Mammary epithelial cell (primary cell): ENCODE results near the gene SPATA3.

Source experiments
- EZH2 ChIP-seq: IDR thresholded peaks from 2 replicates; pipeline ENCODE4 v1.6.1; 2012; ENCODE audit warnings: low read length, inconsistent platforms, borderline replicate concordance
- TF ChIP-seq, protein P1 (sequence below), 2 donors: IDR thresholded peaks in 1 of 2; conservative IDR thresholded peaks in 1 of 2; 2 replicates each; pipeline ENCODE4 v1.5.1; 2011 to 2012; ENCODE audit warnings: inconsistent platforms in 2 of 2, low read length in 2 of 2, mild to moderate bottlenecking in 2 of 2, control low read depth in 1 of 2, low read depth in 1 of 2; ENCODE audit not compliant: insufficient read depth in 1 of 2; ENCODE audit errors: extremely low read depth in 1 of 2

DNA sequence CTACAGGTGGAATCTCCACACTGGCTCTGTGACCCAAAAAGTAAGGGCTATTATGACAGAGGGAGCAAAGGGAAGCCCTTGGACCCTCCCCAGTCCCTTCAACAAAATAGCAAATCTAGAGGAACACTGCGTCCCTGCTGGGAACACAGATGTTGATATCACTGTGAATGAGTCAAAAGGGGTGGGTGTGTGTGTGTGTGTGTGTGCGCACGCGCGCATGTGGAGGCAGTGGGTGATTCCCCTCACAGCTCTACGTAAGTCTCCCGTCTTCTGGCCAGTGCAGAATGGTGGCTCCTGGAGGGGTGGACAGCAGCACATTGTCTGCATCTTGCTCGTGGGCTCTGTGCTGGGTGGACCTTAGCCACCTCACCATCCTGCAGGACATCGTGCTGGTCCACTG lies 33.6 kb downstream of the SPATA3 start:
- TF ChIP-seq, protein P1, sequence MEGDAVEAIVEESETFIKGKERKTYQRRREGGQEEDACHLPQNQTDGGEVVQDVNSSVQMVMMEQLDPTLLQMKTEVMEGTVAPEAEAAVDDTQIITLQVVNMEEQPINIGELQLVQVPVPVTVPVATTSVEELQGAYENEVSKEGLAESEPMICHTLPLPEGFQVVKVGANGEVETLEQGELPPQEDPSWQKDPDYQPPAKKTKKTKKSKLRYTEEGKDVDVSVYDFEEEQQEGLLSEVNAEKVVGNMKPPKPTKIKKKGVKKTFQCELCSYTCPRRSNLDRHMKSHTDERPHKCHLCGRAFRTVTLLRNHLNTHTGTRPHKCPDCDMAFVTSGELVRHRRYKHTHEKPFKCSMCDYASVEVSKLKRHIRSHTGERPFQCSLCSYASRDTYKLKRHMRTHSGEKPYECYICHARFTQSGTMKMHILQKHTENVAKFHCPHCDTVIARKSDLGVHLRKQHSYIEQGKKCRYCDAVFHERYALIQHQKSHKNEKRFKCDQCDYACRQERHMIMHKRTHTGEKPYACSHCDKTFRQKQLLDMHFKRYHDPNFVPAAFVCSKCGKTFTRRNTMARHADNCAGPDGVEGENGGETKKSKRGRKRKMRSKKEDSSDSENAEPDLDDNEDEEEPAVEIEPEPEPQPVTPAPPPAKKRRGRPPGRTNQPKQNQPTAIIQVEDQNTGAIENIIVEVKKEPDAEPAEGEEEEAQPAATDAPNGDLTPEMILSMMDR (conservative IDR thresholded peaks at IDR 0.05 in 1 of 2, IDR thresholded peaks at IDR 0.05 in 1 of 2; ENCODE audit: extremely low read depth in 1 of 2, insufficient read depth in 1 of 2, low read depth in 1 of 2, low read length in 2 of 2), result no peak
- no peak for TF ChIP-seq EZH2
